Thoracic aorta (tissue), 2 donors: Measurements from ENCODE around the gene ARFGAP2. TPM values are rescaled to one million over a fixed set of nuclear protein-coding genes. Genes with fewer than 3 reads are reported as not detected.
"Not testable (repeated sequence)": the region's sequence is repeated elsewhere in the genome, so short reads cannot be mapped to it uniquely, and the experiment has no call there.

Experiments used
- ATAC-seq: fragments of 150-250 bp; one replicate; pipeline ENCODE4 v1.8.0; 2017; ENCODE audit warnings: low read depth; ENCODE audit not compliant: insufficient number of reproducible peaks, low FRiP score
- DNase-seq: peaks from one replicate; pipeline ENCODE4 v3.0.0-alpha.2; 2020; ENCODE audit warnings: low spot score
- H3K27ac ChIP-seq, 2 donors: fragments of 200-600 bp; sonication (generic); 1 replicate in 1 of 2; 2 replicates in 1 of 2; pipeline ENCODE4 v1.5.1; 2016; ENCODE audit warnings: mild to moderate bottlenecking in 2 of 2, moderate library complexity in 2 of 2
- H3K27me3 ChIP-seq: fragments of 200-600 bp; sonication (generic); replicated peaks from 2 replicates; pipeline ENCODE4 v1.6.0; 2016; ENCODE audit warnings: mild to moderate bottlenecking; ENCODE audit not compliant: insufficient read depth
- H3K36me3 ChIP-seq: fragments of 200-600 bp; sonication (generic); one replicate; pipeline ENCODE4 v1.5.1; 2016
- H3K4me1 ChIP-seq, 2 donors: fragments of 200-600 bp; sonication (generic); 1 replicate in 1 of 2; 2 replicates in 1 of 2; pipeline versions ENCODE4 v1.5.1 to v1.6.0; 2016; ENCODE audit warnings: low read depth in 2 of 2, mild to moderate bottlenecking in 1 of 2; ENCODE audit not compliant: control insufficient read depth in 1 of 2
- H3K4me3 ChIP-seq: fragments of 200-600 bp; sonication (generic); 2 replicates; pipeline ENCODE4 v1.5.1; 2016; ENCODE audit warnings: mild to moderate bottlenecking
- H3K9me3 ChIP-seq: fragments of 200-600 bp; sonication (generic); 2 replicates; pipeline ENCODE4 v1.5.1; 2016
- total RNA-seq, 2 donors: library from RNA; depleted of rRNA; stranded (reverse); fragments of >200 nt; gene quantifications; one replicate each; pipeline versions ENCODE4 v1.1.0 to v1.2.3, GENCODE V29; 2016
- TF ChIP-seq, protein P1 (sequence below): fragments of 200-600 bp; sonication (generic); IDR thresholded peaks from one replicate; pipeline ENCODE4 v1.5.1; 2019; ENCODE audit warnings: antibody characterized with exemption

ARFGAP2 gene
- total RNA-seq, 2 donors from 2014 or later, result 122 to 164 TPM

DNA sequence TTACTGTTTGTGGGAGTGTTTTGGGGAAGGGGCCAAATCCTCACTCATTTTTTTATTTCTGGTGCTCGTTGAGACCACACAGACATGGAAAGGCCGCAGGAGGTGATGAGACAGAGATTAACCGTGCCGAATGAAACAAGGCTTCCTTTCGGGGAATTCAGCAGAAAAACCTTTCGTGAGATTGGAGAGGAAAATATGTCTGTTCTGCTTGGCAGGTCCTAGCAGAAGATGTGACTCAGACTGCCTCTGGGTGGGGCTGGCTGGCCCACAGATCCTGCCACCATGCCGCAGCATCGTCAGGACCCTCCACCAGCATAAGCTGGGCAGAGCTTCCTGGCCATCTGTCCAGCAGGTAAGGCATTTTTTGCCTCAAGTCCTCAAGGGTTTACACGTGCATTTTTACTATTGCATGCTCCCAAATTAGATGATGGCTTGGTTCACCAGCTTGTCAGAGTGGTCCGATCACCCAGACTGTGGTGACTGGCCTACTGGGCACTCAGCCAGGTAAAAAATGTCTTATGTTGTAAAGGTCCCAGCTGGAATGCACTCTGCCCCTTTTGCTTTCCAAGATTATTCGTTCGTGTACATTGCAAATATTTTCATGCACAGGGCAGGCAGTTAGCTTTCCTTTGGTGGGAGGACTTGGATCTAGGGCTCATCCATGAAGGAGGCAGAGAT lies 39.6 kb upstream of the ARFGAP2 start:
- Histone ChIP-seq H3K27me3 (no peaks in the 10 kb centered on the region), H3K4me1 (peaks cover 20 to 44% of the 10 kb centered on the region in 2 donors), H3K27ac (peak overlapping the region; percentile 89 to 93), H3K4me3 (peak overlapping the region; percentile 82), H3K36me3 (peaks cover 17% of the 10 kb centered on the region), H3K9me3 (no peaks in the 10 kb centered on the region)
- peak; percentile 55 for DNase-seq
- ATAC-seq, result no peak
- TF ChIP-seq, protein P1, sequence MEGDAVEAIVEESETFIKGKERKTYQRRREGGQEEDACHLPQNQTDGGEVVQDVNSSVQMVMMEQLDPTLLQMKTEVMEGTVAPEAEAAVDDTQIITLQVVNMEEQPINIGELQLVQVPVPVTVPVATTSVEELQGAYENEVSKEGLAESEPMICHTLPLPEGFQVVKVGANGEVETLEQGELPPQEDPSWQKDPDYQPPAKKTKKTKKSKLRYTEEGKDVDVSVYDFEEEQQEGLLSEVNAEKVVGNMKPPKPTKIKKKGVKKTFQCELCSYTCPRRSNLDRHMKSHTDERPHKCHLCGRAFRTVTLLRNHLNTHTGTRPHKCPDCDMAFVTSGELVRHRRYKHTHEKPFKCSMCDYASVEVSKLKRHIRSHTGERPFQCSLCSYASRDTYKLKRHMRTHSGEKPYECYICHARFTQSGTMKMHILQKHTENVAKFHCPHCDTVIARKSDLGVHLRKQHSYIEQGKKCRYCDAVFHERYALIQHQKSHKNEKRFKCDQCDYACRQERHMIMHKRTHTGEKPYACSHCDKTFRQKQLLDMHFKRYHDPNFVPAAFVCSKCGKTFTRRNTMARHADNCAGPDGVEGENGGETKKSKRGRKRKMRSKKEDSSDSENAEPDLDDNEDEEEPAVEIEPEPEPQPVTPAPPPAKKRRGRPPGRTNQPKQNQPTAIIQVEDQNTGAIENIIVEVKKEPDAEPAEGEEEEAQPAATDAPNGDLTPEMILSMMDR, result peak; percentile 14

DNA sequence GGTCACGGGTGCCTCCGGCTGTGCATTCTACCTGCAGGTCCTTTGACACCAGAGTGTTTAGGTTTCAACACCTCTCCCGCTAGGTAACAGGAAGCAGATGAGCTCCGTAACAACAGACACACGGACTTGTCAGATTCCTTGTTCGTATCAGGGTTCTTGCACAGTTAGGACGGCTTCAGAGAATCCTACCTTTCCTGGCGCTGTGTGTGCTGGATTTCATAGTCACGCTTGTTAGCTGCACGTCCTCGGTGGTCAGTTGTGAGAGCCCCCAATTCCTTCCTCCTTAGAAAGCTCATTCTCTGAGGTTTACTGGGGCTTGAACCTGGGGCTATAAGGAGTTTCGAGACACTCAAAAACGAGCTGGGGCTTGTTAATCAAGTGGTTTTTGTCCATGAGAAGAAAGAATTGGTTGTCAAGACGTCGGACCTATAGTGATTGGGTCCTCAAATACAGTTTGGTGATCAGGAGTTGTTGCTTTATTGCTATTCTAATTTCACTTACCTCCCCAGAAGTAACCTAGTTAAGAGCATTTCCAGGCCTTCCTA lies 38.8 kb upstream of the ARFGAP2 start:
- no peak for DNase-seq
- no peak for ATAC-seq
- H3K9me3 ChIP-seq, result no peaks in the 10 kb centered on the region
- peaks cover 17 to 39% of the 10 kb centered on the region in 2 donors for H3K4me1 ChIP-seq
- H3K27ac ChIP-seq, result peak overlapping the region; percentile 89 to 93
- peak overlapping the region; percentile 82 for H3K4me3 ChIP-seq
- no peaks in the 10 kb centered on the region for H3K27me3 ChIP-seq
- peaks cover 12% of the 10 kb centered on the region for H3K36me3 ChIP-seq
- TF ChIP-seq, protein P1, result no peak

DNA sequence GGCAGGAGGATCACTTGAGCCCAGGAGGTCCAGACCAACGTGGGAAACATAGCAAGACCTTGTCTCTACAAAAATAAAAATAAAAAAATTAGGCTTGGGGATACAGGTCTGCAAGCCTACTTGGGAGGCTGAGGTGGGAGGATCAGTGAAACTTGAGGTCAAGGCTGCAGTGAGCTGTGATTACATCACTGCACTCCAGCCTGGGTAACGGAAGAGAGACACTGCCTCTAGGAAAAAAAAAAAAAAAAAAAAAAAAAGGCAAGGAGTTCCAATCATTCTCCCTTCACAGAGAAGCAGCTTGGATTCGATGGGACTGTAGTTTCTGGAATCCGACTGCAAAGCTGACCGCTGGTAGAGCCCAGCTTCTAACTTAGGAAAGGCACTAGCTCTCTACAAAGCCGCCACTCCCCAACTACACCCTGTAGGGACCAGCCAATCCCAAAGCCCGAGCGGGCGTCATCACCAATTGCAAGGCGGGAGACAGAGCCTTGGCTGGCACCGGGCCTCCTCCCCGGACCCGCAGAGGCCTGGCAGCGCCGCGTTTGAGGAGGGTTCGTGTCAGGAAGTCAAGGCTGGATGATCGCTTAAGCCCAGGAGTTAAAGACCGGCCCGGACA lies 37.4 kb upstream of the ARFGAP2 start:
- Histone ChIP-seq H3K4me1 (peaks cover 14 to 36% of the 10 kb centered on the region in 2 donors), H3K27me3 (no peaks in the 10 kb centered on the region), H3K27ac (peak overlapping the region; percentile 89 to 93), H3K36me3 (peaks cover 5% of the 10 kb centered on the region), H3K4me3 (peak overlapping the region; percentile 82), H3K9me3 (no peaks in the 10 kb centered on the region)
- TF ChIP-seq, protein P1, result no peak
- ATAC-seq (peak; percentile 92), DNase-seq (peak; percentile 86)

DNA sequence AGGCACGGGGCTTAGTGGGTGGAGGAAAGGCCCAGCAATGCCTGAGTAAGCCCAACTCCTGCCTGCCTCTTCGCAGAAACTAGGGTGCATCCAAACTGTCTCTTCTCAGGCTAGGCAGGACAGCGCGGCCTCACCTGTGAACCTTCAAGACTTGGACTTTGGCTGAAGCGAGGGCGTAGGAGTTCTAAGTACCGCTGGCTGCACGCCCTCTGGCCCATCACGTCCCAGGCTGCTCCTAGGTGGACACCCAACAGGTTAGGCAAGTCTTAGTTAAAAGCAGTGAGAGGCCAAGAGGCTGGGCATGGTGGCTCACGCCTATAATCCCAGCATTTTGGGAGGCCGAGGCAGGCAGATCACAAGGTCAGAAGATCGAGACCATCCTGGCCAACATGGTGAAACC lies 36.3 kb upstream of the ARFGAP2 start:
- TF ChIP-seq, protein P1, result no peak
- Histone ChIP-seq H3K4me3 (no peak overlapping the region), H3K9me3 (no peaks in the 10 kb centered on the region), H3K36me3 (peaks cover 3% of the 10 kb centered on the region), H3K27ac (peak overlapping the region in 1 of 2 donors; percentile 89), H3K27me3 (no peaks in the 10 kb centered on the region), H3K4me1 (peaks cover 14 to 29% of the 10 kb centered on the region in 2 donors)
- ATAC-seq (no peak), DNase-seq (no peak)

DNA sequence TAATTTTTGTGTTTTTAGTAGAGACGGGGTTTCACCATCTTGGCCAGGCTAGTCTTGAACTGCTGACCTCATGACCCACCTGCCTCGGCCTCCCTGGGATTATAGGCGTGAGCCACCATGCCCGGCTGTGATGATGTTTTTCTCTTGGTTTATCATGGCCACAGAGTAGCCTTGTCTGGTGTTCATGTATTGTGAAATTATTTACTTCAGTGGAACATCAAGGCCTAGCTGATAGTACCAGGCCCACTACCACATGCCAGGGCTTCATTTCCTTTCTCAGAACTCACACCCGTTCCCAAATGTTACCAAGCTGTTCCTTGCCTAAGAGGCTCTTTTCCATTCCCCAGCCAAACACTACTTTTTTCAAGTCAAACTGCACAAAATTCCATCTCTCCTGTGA lies 31.9 kb upstream of the ARFGAP2 start:
- Histone ChIP-seq H3K36me3 (no peaks in the 10 kb centered on the region), H3K4me3 (no peak overlapping the region), H3K27me3 (no peaks in the 10 kb centered on the region), H3K9me3 (no peaks in the 10 kb centered on the region), H3K27ac (no peak overlapping the region), H3K4me1 (peaks cover 0 to 7% of the 10 kb centered on the region in 2 donors)
- ATAC-seq (no peak), DNase-seq (no peak)
- TF ChIP-seq, protein P1, result no peak

DNA sequence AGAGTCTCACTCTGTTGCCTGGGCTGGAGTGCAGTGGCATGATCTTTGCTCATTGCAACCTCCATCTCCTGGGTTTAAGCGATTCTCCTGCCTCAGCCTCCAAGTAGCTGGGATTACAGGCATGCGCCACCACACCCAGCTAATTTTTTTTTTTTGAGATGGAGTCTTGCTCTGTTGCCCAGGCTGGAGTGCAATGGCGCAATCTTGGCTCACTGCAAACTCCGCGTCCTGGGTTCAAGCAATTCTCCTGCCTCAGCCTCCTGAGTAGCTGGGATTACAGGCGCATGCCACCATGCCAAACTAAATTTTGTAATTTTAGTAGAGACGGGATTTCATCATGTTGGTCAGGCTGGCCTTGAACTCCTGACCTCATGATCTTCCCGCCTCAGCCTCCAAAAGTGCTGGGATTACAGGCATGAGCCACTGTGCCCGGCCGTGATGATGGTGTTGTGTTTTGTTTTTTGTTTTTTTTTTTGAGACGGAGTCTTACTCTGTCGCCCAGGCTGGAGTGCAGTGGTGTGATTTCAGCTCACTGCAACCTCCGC lies 31.4 kb upstream of the ARFGAP2 start:
- not testable (repeated sequence) for DNase-seq, H3K4me3 ChIP-seq, H3K9me3 ChIP-seq, ATAC-seq, H3K27me3 ChIP-seq, H3K4me1 ChIP-seq, H3K36me3 ChIP-seq, H3K27ac ChIP-seq
